Glutamatergic neuron (in vitro differentiated cells): ENCODE data around the gene SLC17A9. TPM values are rescaled to one million over a fixed set of nuclear protein-coding genes. Genes with fewer than 3 reads are reported as not detected.
A peak's percentile ranks its signal among the peaks of the same experiment; 100 is the strongest.

Experiments
- DNase-seq: peaks from one replicate; pipeline ENCODE4 v3.0.0; 2022
- H3K27ac Mint-ChIP-seq: one replicate; pipeline ENCODE4 v1.8.0; 2020; ENCODE audit warnings: mild to moderate bottlenecking, mixed read lengths, inconsistent platforms; ENCODE audit not compliant: unreplicated experiment
- H3K27me3 Mint-ChIP-seq: one replicate; pipeline ENCODE4 v1.8.0; 2020; ENCODE audit warnings: mild to moderate bottlenecking, moderate library complexity, mixed read lengths, inconsistent platforms; ENCODE audit not compliant: unreplicated experiment
- H3K36me3 Mint-ChIP-seq: one replicate; pipeline ENCODE4 v1.8.0; 2020; ENCODE audit warnings: mild to moderate bottlenecking, mixed read lengths, inconsistent platforms; ENCODE audit not compliant: unreplicated experiment
- H3K4me1 Mint-ChIP-seq: one replicate; pipeline ENCODE4 v1.8.0; 2020; ENCODE audit warnings: mild to moderate bottlenecking, low read depth, mixed read lengths, inconsistent platforms; ENCODE audit not compliant: unreplicated experiment
- H3K4me3 Mint-ChIP-seq: one replicate; pipeline ENCODE4 v1.8.0; 2020; ENCODE audit warnings: mild to moderate bottlenecking, mixed read lengths, inconsistent platforms; ENCODE audit not compliant: unreplicated experiment
- H3K9me3 Mint-ChIP-seq: one replicate; pipeline ENCODE4 v1.8.0; 2020; ENCODE audit warnings: mild to moderate bottlenecking, moderate library complexity, mixed read lengths, inconsistent platforms; ENCODE audit not compliant: unreplicated experiment
- total RNA-seq: library from RNA; stranded (reverse); fragmentation: NEBNext Ultra II Directional; extraction: Animal tissue kit (Norgen Biotek cat#: 25700); gene quantifications from one replicate; pipeline ENCODE4 v1.2.1, GENCODE V29; 2021; ENCODE audit not compliant: unreplicated experiment
- TF ChIP-seq, protein P1 (sequence below): fragments of 200-600 bp; sonication (generic); IDR thresholded peaks from one replicate; pipeline ENCODE4 v1.5.0; 2021; ENCODE audit not compliant: partially characterized antibody, unreplicated experiment

The SLC17A9 gene
- total RNA-seq, 1 donor from 2014 or later: 1.8 TPM

DNA sequence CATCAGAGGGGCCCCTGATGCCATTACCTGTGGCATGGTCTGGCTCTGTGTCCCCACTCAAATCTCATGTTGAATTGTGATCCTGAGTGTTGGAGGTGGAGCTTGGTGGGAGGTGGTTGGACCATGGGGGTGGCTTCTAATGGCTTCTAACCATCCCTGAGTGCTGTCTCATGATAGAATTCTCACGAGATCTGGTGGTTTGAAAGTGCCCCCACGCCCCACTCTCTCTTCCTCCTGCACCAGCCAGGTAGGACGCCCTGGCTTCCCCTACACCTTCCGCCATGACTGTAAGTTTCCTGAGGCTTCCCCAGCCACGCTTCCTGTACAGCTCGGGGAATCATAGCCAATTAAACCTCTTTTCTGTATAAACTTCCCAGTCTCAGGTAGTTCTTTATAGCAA, 39.4 kb downstream of the SLC17A9 start:
- no peak for DNase-seq
- Mint-ChIP-seq H3K4me3 (no peak overlapping the region), H3K36me3 (no peaks in the 10 kb centered on the region), H3K9me3 (peaks cover 12% of the 10 kb centered on the region), H3K27me3 (peaks cover 6% of the 10 kb centered on the region), H3K27ac (no peak overlapping the region), H3K4me1 (peaks cover 34% of the 10 kb centered on the region)
- TF ChIP-seq, protein P1, sequence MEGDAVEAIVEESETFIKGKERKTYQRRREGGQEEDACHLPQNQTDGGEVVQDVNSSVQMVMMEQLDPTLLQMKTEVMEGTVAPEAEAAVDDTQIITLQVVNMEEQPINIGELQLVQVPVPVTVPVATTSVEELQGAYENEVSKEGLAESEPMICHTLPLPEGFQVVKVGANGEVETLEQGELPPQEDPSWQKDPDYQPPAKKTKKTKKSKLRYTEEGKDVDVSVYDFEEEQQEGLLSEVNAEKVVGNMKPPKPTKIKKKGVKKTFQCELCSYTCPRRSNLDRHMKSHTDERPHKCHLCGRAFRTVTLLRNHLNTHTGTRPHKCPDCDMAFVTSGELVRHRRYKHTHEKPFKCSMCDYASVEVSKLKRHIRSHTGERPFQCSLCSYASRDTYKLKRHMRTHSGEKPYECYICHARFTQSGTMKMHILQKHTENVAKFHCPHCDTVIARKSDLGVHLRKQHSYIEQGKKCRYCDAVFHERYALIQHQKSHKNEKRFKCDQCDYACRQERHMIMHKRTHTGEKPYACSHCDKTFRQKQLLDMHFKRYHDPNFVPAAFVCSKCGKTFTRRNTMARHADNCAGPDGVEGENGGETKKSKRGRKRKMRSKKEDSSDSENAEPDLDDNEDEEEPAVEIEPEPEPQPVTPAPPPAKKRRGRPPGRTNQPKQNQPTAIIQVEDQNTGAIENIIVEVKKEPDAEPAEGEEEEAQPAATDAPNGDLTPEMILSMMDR: no peak

GRCh38 chr20:62993856-62994494, 41.5 kb downstream of the SLC17A9 start:
- peaks cover 44% of the 10 kb centered on the region for H3K4me1 Mint-ChIP-seq
- peaks cover 12% of the 10 kb centered on the region for H3K27me3 Mint-ChIP-seq

GRCh38 chr20:62994869-62995281, 42.4 kb downstream of the SLC17A9 start:
- peaks cover 16% of the 10 kb centered on the region for H3K9me3 Mint-ChIP-seq
- peak overlapping the region; percentile 75 for H3K27ac Mint-ChIP-seq
- H3K36me3 Mint-ChIP-seq: no peaks in the 10 kb centered on the region
- TF ChIP-seq, protein P1: no peak
- H3K4me3 Mint-ChIP-seq: peak overlapping the region; percentile 52
- peak; percentile 21 for DNase-seq
- peaks cover 48% of the 10 kb centered on the region for H3K4me1 Mint-ChIP-seq
- peaks cover 12% of the 10 kb centered on the region for H3K27me3 Mint-ChIP-seq

More at GRCh38 chr20:62993856-62994494, 41.5 kb downstream of the SLC17A9 start:
- H3K4me3 Mint-ChIP-seq: peak overlapping the region; percentile 49
- H3K9me3 Mint-ChIP-seq: peaks cover 16% of the 10 kb centered on the region
- H3K36me3 Mint-ChIP-seq: no peaks in the 10 kb centered on the region
- TF ChIP-seq, protein P1: no peak
- peak; percentile 13 for DNase-seq
- peak overlapping the region; percentile 76 for H3K27ac Mint-ChIP-seq

- peaks cover 12% of the 10 kb centered on the region for H3K27me3 Mint-ChIP-seq
- H3K4me3 Mint-ChIP-seq: no peak overlapping the region
- peaks cover 16% of the 10 kb centered on the region for H3K9me3 Mint-ChIP-seq
- peaks cover 51% of the 10 kb centered on the region for H3K4me1 Mint-ChIP-seq
- TF ChIP-seq, protein P1: no peak
- peak overlapping the region; percentile 75 for H3K27ac Mint-ChIP-seq
- H3K36me3 Mint-ChIP-seq: peaks cover 4% of the 10 kb centered on the region
- no peak for DNase-seq
Measured at GRCh38 chr20:62995481-62995880, 43.0 kb downstream of the SLC17A9 start.

DNA sequence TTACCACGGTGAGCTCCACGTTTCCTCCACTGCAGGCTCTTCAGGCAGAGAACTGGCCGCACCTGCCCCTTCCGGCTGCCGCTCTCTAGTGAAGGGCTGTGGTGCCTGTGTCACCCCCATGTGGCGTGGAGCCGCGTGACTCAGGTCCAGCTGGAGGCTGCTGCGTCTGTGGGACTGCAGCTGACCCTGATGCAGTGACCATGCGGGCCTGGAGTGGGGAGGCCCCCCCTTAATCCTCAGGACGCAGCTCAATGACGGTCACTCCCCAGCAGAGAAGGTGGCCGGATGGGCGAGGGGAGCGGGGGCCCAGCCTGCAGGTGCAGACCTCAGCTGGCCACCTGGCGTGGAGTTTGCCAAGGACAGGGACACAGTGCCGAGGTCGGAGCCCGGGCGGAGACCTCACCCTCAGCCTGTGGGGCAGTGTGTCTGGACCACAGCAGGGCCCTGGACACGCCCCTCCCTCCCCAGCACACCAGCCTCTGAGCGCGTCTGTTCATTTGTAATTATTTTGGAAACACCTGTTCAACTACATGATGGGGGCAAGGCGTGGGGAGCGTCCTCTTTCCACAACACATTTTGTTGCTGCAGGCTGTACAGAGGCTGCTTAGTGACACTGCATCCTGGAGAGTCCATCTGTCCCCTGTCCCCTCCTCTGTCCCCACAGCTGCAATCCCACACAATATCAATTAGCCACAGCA, 43.5 kb downstream of the SLC17A9 start:
- DNase-seq: peak; percentile 61
- Mint-ChIP-seq H3K27me3 (peaks cover 12% of the 10 kb centered on the region), H3K36me3 (peaks cover 10% of the 10 kb centered on the region), H3K9me3 (peaks cover 16% of the 10 kb centered on the region), H3K4me1 (peaks cover 53% of the 10 kb centered on the region), H3K4me3 (peak overlapping the region; percentile 55), H3K27ac (peak overlapping the region; percentile 81)
- TF ChIP-seq, protein P1: no peak
